Mammary epithelial cell (primary cell): ENCODE results near the gene DENND10.
"Not testable (repeated sequence)": the region's sequence is repeated elsewhere in the genome, so short reads cannot be mapped to it uniquely, and the experiment has no call there.

Experiments used
- CTCF ChIP-seq, 2 donors: IDR thresholded peaks in 1 of 2; conservative IDR thresholded peaks in 1 of 2; 2 replicates each; pipeline ENCODE4 v1.5.1; 2011 to 2012; ENCODE audit warnings: inconsistent platforms in 2 of 2, low read length in 2 of 2, mild to moderate bottlenecking in 2 of 2, control low read depth in 1 of 2, low read depth in 1 of 2; ENCODE audit not compliant: insufficient read depth in 1 of 2; ENCODE audit errors: extremely low read depth in 1 of 2
- EZH2 ChIP-seq: IDR thresholded peaks from 2 replicates; pipeline ENCODE4 v1.6.1; 2012; ENCODE audit warnings: low read length, inconsistent platforms, borderline replicate concordance

GRCh38 chr10:119151601-119152000 lies 47.7 kb downstream of the DENND10 start:
- TF ChIP-seq CTCF (conservative IDR thresholded peaks at IDR 0.05 in 1 of 2, IDR thresholded peaks at IDR 0.05 in 1 of 2; ENCODE audit: extremely low read depth in 1 of 2, insufficient read depth in 1 of 2, low read depth in 1 of 2, low read length in 2 of 2); EZH2: not testable (repeated sequence)
